B cell (primary cell): ENCODE results near the gene RTN4IP1.

Source experiments
- EZH2 ChIP-seq: IDR thresholded peaks from 2 replicates; pipeline ENCODE4 v1.6.1; 2012; ENCODE audit warnings: borderline replicate concordance, low read depth, mild to moderate bottlenecking, moderate library complexity, low read length; ENCODE audit not compliant: insufficient read depth, poor library complexity, severe bottlenecking
- TF ChIP-seq, protein P1 (sequence below): fragments of 200-600 bp; IDR thresholded peaks from one replicate; pipeline ENCODE4 v1.8.0; 2022; ENCODE audit warnings: antibody characterized with exemption, mild to moderate bottlenecking

DNA sequence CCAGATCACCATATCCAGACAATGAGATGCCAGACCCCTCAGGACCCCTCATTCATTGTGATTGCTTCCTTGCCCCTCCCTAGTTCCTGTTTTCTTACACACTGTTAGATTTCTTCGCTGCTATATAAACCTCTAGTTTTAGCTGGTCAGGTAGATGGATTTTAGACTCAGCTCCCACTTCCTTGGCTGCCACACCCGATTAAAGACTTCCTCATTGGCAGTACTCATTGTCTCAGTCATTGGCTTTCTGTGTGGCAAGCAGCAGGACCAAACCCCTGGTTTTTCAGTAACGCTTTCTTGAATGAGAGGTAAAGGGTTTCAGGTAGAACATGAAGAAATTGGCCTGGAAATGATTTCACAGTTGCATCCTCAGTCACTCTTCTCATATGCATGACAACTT, 48.0 kb upstream of the RTN4IP1 start:
- TF ChIP-seq, protein P1, sequence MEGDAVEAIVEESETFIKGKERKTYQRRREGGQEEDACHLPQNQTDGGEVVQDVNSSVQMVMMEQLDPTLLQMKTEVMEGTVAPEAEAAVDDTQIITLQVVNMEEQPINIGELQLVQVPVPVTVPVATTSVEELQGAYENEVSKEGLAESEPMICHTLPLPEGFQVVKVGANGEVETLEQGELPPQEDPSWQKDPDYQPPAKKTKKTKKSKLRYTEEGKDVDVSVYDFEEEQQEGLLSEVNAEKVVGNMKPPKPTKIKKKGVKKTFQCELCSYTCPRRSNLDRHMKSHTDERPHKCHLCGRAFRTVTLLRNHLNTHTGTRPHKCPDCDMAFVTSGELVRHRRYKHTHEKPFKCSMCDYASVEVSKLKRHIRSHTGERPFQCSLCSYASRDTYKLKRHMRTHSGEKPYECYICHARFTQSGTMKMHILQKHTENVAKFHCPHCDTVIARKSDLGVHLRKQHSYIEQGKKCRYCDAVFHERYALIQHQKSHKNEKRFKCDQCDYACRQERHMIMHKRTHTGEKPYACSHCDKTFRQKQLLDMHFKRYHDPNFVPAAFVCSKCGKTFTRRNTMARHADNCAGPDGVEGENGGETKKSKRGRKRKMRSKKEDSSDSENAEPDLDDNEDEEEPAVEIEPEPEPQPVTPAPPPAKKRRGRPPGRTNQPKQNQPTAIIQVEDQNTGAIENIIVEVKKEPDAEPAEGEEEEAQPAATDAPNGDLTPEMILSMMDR = no peak
- no peak for TF ChIP-seq EZH2
